ENCODE measurements around the gene LGALS8. TPM values are rescaled to one million over a fixed set of nuclear protein-coding genes. Genes with fewer than 3 reads are reported as not detected.

LGALS8 gene
- total RNA-seq, 1 donor from 2014 or later, result 23.3 TPM

GRCh38 chr1:236536540-236536939 is 12.8 kb downstream of the LGALS8 start:
- no peak for DNase-seq (ENCODE audit: low read depth, low spot score)
- H3K27me3 Mint-ChIP-seq (ENCODE audit: low read depth), result no peaks in the 10 kb centered on the region
- TF ChIP-seq, protein P1, sequence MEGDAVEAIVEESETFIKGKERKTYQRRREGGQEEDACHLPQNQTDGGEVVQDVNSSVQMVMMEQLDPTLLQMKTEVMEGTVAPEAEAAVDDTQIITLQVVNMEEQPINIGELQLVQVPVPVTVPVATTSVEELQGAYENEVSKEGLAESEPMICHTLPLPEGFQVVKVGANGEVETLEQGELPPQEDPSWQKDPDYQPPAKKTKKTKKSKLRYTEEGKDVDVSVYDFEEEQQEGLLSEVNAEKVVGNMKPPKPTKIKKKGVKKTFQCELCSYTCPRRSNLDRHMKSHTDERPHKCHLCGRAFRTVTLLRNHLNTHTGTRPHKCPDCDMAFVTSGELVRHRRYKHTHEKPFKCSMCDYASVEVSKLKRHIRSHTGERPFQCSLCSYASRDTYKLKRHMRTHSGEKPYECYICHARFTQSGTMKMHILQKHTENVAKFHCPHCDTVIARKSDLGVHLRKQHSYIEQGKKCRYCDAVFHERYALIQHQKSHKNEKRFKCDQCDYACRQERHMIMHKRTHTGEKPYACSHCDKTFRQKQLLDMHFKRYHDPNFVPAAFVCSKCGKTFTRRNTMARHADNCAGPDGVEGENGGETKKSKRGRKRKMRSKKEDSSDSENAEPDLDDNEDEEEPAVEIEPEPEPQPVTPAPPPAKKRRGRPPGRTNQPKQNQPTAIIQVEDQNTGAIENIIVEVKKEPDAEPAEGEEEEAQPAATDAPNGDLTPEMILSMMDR (conservative IDR thresholded peaks at IDR 0.05), result no peak
- no peak overlapping the region for H3K27ac Mint-ChIP-seq (ENCODE audit: unreplicated experiment)
- peaks cover 4% of the 10 kb centered on the region for H3K36me3 Mint-ChIP-seq (ENCODE audit: low read depth)
- no peaks in the 10 kb centered on the region for H3K9me3 Mint-ChIP-seq
- H3K4me1 Mint-ChIP-seq, result peaks cover 22% of the 10 kb centered on the region
- H3K4me3 Mint-ChIP-seq, result no peak overlapping the region

DNA sequence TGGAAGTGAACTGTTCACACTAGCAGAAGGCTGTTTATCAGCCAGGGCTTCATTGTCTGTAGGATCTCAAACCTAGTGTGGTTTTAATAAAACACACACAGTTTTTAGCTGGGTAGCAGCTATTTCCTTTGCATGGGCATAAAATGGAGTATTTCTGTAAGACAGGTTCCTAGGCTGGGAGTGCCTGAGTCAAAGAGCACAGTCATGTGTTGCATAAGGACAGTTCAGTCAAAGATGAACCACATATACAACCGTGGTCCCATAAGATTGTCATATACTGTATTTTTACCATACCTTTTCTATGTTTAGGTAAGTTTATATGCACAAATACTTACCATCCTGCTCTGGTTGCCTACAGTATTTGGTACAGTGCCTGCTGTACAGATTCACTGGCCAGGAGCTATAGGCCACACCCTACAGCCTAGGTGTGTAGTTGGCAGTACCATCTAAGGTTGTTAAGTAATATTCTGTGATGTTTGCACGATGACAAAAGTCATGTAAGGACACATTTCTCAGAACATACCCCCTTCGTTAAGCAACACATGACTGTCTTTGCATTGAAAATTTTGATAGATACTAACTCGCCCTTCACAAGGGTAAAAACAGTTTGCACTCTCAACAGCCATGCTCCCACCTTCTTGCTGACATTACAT is 17.2 kb downstream of the LGALS8 start:
- Mint-ChIP-seq H3K27ac (ENCODE audit: unreplicated experiment) (no peak overlapping the region), H3K4me3 (no peak overlapping the region), H3K36me3 (ENCODE audit: low read depth) (peaks cover 14% of the 10 kb centered on the region), H3K4me1 (peaks cover 3% of the 10 kb centered on the region), H3K9me3 (no peaks in the 10 kb centered on the region), H3K27me3 (ENCODE audit: low read depth) (no peaks in the 10 kb centered on the region)
- DNase-seq (ENCODE audit: low read depth, low spot score), result no peak
- TF ChIP-seq, protein P1 (conservative IDR thresholded peaks at IDR 0.05), result no peak

GRCh38 chr1:236541710-236542109 is 17.9 kb downstream of the LGALS8 start:
- H3K4me3 Mint-ChIP-seq, result no peak overlapping the region

DNA sequence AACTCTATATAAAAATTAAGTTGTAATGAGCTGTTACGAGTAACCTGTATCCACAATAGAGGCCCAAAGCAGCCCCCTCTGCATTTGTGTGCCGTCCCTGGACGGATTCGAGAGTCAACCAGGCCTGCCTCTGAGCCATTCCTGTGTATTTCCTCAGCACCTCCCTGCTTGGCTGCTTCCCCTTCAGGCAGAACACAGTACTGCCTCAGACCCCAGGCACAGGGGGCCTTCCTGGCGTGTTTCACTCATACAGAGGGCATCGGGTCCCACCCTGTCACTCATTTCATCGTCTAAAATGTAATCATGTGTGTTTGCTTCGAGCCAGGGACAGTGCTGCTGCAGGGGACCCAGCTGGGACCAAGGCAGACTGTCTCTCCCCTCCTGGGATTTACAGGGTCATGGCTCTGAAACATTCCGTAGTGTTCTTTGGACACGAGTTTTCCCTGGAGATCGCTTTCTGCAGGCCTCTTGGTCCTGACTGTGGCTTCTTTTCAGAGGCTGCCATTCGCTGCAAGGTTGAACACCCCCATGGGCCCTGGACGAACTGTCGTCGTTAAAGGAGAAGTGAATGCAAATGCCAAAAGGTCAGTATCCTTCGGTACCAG is 19.4 kb downstream of the LGALS8 start:
- H3K27ac Mint-ChIP-seq (ENCODE audit: unreplicated experiment), result no peak overlapping the region
- H3K4me3 Mint-ChIP-seq, result no peak overlapping the region
- H3K9me3 Mint-ChIP-seq, result no peaks in the 10 kb centered on the region
- DNase-seq (ENCODE audit: low read depth, low spot score), result no peak
- H3K4me1 Mint-ChIP-seq, result no peaks in the 10 kb centered on the region
- TF ChIP-seq, protein P1 (conservative IDR thresholded peaks at IDR 0.05), result peak; percentile 39
- peaks cover 10% of the 10 kb centered on the region for H3K36me3 Mint-ChIP-seq (ENCODE audit: low read depth)
- H3K27me3 Mint-ChIP-seq (ENCODE audit: low read depth), result no peaks in the 10 kb centered on the region

More at GRCh38 chr1:236541710-236542109, 17.9 kb downstream of the LGALS8 start:
- TF ChIP-seq, protein P1 (conservative IDR thresholded peaks at IDR 0.05), result no peak
- H3K36me3 Mint-ChIP-seq (ENCODE audit: low read depth), result peaks cover 14% of the 10 kb centered on the region
- DNase-seq (ENCODE audit: low read depth, low spot score), result no peak
- H3K27ac Mint-ChIP-seq (ENCODE audit: unreplicated experiment), result no peak overlapping the region
- no peaks in the 10 kb centered on the region for H3K4me1 Mint-ChIP-seq
- H3K27me3 Mint-ChIP-seq (ENCODE audit: low read depth), result no peaks in the 10 kb centered on the region
- no peaks in the 10 kb centered on the region for H3K9me3 Mint-ChIP-seq

DNA sequence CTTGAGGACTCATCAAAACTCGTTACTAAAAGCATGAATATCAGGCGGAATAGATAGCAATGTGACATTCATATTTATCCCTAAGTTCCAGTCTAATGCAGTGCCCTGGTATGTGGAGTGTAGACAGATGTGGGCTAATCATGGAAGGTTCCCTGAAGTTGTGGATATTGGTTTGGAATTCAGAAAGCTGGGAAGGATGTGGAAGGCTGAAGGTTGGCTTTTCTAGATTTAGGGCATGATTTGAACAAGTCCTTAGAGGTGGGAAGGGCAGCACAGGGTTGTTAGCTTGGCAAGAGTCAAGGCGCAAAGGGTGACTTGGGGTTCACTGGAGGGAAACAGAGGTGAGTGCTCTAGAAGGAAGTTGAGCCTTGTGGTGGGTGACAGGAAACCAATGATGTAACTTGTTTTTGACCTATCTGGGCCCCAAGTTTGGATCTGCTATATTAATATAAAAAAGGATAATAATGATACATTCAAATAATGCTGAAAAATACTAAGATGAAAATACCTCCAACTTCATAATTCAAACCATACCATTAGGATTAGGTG is 21.9 kb downstream of the LGALS8 start:
- no peaks in the 10 kb centered on the region for H3K4me1 Mint-ChIP-seq
- no peak for DNase-seq (ENCODE audit: low read depth, low spot score)
- peaks cover 10% of the 10 kb centered on the region for H3K36me3 Mint-ChIP-seq (ENCODE audit: low read depth)
- H3K4me3 Mint-ChIP-seq, result no peak overlapping the region
- TF ChIP-seq, protein P1 (conservative IDR thresholded peaks at IDR 0.05), result no peak
- no peak overlapping the region for H3K27ac Mint-ChIP-seq (ENCODE audit: unreplicated experiment)
- H3K9me3 Mint-ChIP-seq, result no peaks in the 10 kb centered on the region
- H3K27me3 Mint-ChIP-seq (ENCODE audit: low read depth), result no peaks in the 10 kb centered on the region

All from neural crest cell (in vitro differentiated cells).